ENCODE data around the gene MGP.

MGP gene

GRCh38 chr12:14911131-14911530 is 25.5 kb upstream of the MGP start:
- CTCF ChIA-PET, result interaction anchor here (1.4 kb wide), 1 partner anchor 65 kb away, joined by 3 read pairs; no protein-coding TSS in a partner anchor
- Histone ChIP-seq H3K36me3 (ENCODE audit: control insufficient read depth in 2 of 2, insufficient read depth in 1 of 2, low read length in 2 of 2) (no peaks in the 10 kb centered on the region), H3K4me1 (ENCODE audit: control insufficient read depth, insufficient read depth, low read length) (no peaks in the 10 kb centered on the region; the same call in 1 of the 2 replicates), H3K9me3 (ENCODE audit: control insufficient read depth, insufficient read depth, low read depth, low read length) (no peaks in the 10 kb centered on the region), H3K27ac (ENCODE audit: extremely low read depth, low read depth, low read length) (no peak overlapping the region), H3K4me3 (ENCODE audit: low read depth, low read length) (no peak overlapping the region)
- POLR2A ChIA-PET, result no interaction called here
- TF ChIP-seq ZNF837 (tag by site-specific recombination; IDR thresholded peaks at IDR 0.05), result no peak
- no peak for TF ChIP-seq ZNF768 (tag by site-specific recombination; IDR thresholded peaks at IDR 0.05)
- no peak for TF ChIP-seq ZNF311 (tag by site-specific recombination; IDR thresholded peaks at IDR 0.05; ENCODE audit: borderline replicate concordance)
- TF ChIP-seq ZNF677 (tag by site-specific recombination; IDR thresholded peaks at IDR 0.05), result no peak
- TF ChIP-seq ZNF266 (tag by site-specific recombination; IDR thresholded peaks at IDR 0.05; ENCODE audit: low read depth), result no peak
- TF ChIP-seq, protein P1, sequence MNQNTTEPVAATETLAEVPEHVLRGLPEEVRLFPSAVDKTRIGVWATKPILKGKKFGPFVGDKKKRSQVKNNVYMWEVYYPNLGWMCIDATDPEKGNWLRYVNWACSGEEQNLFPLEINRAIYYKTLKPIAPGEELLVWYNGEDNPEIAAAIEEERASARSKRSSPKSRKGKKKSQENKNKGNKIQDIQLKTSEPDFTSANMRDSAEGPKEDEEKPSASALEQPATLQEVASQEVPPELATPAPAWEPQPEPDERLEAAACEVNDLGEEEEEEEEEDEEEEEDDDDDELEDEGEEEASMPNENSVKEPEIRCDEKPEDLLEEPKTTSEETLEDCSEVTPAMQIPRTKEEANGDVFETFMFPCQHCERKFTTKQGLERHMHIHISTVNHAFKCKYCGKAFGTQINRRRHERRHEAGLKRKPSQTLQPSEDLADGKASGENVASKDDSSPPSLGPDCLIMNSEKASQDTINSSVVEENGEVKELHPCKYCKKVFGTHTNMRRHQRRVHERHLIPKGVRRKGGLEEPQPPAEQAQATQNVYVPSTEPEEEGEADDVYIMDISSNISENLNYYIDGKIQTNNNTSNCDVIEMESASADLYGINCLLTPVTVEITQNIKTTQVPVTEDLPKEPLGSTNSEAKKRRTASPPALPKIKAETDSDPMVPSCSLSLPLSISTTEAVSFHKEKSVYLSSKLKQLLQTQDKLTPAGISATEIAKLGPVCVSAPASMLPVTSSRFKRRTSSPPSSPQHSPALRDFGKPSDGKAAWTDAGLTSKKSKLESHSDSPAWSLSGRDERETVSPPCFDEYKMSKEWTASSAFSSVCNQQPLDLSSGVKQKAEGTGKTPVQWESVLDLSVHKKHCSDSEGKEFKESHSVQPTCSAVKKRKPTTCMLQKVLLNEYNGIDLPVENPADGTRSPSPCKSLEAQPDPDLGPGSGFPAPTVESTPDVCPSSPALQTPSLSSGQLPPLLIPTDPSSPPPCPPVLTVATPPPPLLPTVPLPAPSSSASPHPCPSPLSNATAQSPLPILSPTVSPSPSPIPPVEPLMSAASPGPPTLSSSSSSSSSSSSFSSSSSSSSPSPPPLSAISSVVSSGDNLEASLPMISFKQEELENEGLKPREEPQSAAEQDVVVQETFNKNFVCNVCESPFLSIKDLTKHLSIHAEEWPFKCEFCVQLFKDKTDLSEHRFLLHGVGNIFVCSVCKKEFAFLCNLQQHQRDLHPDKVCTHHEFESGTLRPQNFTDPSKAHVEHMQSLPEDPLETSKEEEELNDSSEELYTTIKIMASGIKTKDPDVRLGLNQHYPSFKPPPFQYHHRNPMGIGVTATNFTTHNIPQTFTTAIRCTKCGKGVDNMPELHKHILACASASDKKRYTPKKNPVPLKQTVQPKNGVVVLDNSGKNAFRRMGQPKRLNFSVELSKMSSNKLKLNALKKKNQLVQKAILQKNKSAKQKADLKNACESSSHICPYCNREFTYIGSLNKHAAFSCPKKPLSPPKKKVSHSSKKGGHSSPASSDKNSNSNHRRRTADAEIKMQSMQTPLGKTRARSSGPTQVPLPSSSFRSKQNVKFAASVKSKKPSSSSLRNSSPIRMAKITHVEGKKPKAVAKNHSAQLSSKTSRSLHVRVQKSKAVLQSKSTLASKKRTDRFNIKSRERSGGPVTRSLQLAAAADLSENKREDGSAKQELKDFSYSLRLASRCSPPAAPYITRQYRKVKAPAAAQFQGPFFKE (tag by site-specific recombination; IDR thresholded peaks at IDR 0.05; ENCODE audit: borderline replicate concordance), result no peak
- no peak for TF ChIP-seq ZNF433 (tag by site-specific recombination; IDR thresholded peaks at IDR 0.05; ENCODE audit: low read depth)
- TF ChIP-seq GLI2 (tag by site-specific recombination; IDR thresholded peaks at IDR 0.05; ENCODE audit: borderline replicate concordance, low read depth), result no peak
- TF ChIP-seq ZEB2 (tag by site-specific recombination; IDR thresholded peaks at IDR 0.05), result no peak

DNA sequence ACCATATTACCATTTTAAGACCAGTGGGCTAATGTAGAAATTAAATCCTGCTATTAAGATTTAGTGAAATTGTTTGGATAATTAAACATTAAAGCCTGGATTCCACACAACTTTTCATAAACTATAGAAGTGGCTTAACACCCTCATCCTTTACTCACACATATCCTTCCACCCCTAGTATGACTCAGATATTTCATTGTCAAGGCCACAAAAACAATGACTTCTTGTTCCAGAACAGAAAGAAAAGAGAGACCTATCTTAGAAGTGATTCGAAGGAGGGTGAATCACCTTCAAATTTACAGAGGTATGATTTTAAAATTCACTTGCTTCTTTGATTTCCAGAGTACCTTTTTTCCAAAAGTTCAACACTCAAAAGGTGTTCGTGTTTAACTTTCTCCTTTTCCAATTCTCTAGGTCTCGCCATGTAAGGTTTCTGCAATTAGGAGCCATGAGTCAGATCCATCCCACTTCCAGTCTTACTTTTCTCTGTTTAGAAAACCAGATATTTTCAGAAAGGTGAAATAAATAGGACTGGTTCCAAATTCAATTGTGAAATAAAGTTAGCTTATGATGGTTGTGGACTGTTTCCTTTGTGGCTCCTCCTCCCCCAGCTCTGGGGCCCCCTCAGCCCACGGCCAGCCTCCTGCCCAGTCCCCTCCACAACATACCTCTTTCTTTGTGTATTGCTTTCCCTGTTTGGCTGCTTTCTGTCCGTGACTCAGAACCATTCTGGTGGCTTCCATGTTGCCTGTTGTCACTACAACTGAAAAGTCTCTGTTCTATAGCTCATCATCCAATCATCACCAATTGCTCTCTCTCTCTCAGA is 24.6 kb upstream of the MGP start:
- H3K9me3 ChIP-seq (ENCODE audit: control insufficient read depth, insufficient read depth, low read depth, low read length), result no peaks in the 10 kb centered on the region
- POLR2A ChIA-PET, result no interaction called here
- H3K27ac ChIP-seq (ENCODE audit: extremely low read depth, low read depth, low read length), result no peak overlapping the region
- H3K4me3 ChIP-seq (ENCODE audit: low read depth, low read length), result no peak overlapping the region
- TF ChIP-seq, protein P2, sequence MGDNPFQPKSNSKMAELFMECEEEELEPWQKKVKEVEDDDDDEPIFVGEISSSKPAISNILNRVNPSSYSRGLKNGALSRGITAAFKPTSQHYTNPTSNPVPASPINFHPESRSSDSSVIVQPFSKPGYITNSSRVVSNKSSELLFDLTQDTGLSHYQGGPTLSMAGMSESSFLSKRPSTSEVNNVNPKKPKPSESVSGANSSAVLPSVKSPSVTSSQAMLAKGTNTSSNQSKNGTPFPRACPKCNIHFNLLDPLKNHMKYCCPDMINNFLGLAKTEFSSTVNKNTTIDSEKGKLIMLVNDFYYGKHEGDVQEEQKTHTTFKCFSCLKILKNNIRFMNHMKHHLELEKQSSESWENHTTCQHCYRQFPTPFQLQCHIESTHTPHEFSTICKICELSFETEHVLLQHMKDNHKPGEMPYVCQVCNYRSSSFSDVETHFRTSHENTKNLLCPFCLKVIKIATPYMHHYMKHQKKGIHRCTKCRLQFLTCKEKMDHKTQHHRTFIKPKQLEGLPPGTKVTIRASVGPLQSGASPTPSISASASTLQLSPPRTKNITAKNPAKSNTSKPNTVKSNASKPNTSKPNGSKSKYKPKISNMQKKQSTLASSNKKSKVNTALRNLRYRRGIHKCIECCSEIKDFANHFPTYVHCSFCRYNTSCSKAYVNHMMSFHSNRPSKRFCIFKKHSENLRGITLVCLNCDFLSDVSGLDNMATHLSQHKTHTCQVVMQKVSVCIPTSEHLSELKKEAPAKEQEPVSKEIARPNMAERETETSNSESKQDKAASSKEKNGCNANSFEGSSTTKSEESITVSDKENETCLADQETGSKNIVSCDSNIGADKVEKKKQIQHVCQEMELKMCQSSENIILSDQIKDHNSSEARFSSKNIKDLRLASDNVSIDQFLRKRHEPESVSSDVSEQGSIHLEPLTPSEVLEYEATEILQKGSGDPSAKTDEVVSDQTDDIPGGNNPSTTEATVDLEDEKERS (tag by site-specific recombination; IDR thresholded peaks at IDR 0.05), result no peak
- TF ChIP-seq ZNF473 (tag by site-specific recombination; IDR thresholded peaks at IDR 0.05) (no peak), ZNF488 (tag by site-specific recombination; IDR thresholded peaks at IDR 0.05) (no peak), ZNF202 (tag by site-specific recombination; IDR thresholded peaks at IDR 0.05; ENCODE audit: borderline replicate concordance) (no peak), ZNF658 (tag by site-specific recombination; IDR thresholded peaks at IDR 0.05) (no peak), ZNF768 (tag by site-specific recombination; IDR thresholded peaks at IDR 0.05) (no peak), ZBTB48 (tag by site-specific recombination; IDR thresholded peaks at IDR 0.05) (no peak), GLI4 (tag by site-specific recombination; IDR thresholded peaks at IDR 0.05) (no peak), ZEB2 (tag by site-specific recombination; IDR thresholded peaks at IDR 0.05) (no peak), ZBTB20 (tag by site-specific recombination; IDR thresholded peaks at IDR 0.05) (no peak), SCRT1 (tag by site-specific recombination; IDR thresholded peaks at IDR 0.05; ENCODE audit: borderline replicate concordance) (no peak), ZNF311 (tag by site-specific recombination; IDR thresholded peaks at IDR 0.05; ENCODE audit: borderline replicate concordance) (no peak), ZNF138 (tag by site-specific recombination; IDR thresholded peaks at IDR 0.05; ENCODE audit: borderline replicate concordance) (no peak)
- no peaks in the 10 kb centered on the region; the same call in 1 of the 2 replicates for H3K4me1 ChIP-seq (ENCODE audit: control insufficient read depth, insufficient read depth, low read length)
- CTCF ChIA-PET, result interaction anchor here (1.4 kb wide), 1 partner anchor 65 kb away, joined by 3 read pairs; no protein-coding TSS in a partner anchor
- H3K36me3 ChIP-seq (ENCODE audit: control insufficient read depth in 2 of 2, insufficient read depth in 1 of 2, low read length in 2 of 2), result no peaks in the 10 kb centered on the region
